Gastrocnemius medialis (tissue), 4 donors: ENCODE measurements around the gene USP2. TPM values are rescaled to one million over a fixed set of nuclear protein-coding genes. Genes with fewer than 3 reads are reported as not detected.
A peak's percentile ranks its signal among the peaks of the same experiment; 100 is the strongest.

Experiments used
- ATAC-seq, 2 donors: fragments of 150-250 bp; one replicate each; pipeline ENCODE4 v1.9.1; 2016
- DNase-seq, 2 donors: peaks; one replicate each; pipeline ENCODE4 v3.0.0-alpha.2; 2019
- H3K27ac ChIP-seq, 4 donors: fragments of 200-600 bp; sonication (generic); 1 replicate in 1 of 4; 2 replicates in 3 of 4; pipeline ENCODE4 v1.5.1; 2016 to 2018; ENCODE audit warnings: mild to moderate bottlenecking in 2 of 4, moderate library complexity in 1 of 4
- H3K27me3 ChIP-seq, 3 donors: fragments of 200-600 bp; sonication (generic) in 2 of 3; 1 replicate in 1 of 3; 2 replicates in 2 of 3; pipeline versions ENCODE4 v1.5.1 to v1.6.0; 2016 to 2019; ENCODE audit warnings: mild to moderate bottlenecking in 1 of 3, moderate library complexity in 1 of 3
- H3K36me3 ChIP-seq, 2 donors: fragments of 200-600 bp; sonication (generic) in 1 of 2; one replicate each; pipeline ENCODE4 v1.5.1; 2017 to 2018
- H3K4me1 ChIP-seq, 2 donors: fragments of 200-600 bp; sonication (generic) in 1 of 2; one replicate each; pipeline ENCODE4 v1.5.1; 2016 to 2017; ENCODE audit warnings: mild to moderate bottlenecking in 2 of 2
- H3K4me3 ChIP-seq, 4 donors: fragments of 200-600 bp; sonication (generic) in 3 of 4; 1 replicate in 1 of 4; 2 replicates in 3 of 4; pipeline ENCODE4 v1.5.1; 2016 to 2019; ENCODE audit warnings: mild to moderate bottlenecking in 2 of 4
- H3K9me3 ChIP-seq, 3 donors: fragments of 200-600 bp; sonication (generic) in 2 of 3; 1 replicate in 1 of 3; 2 replicates in 2 of 3; pipeline ENCODE4 v1.5.1; 2016 to 2019
- POLR2A ChIP-seq, 2 donors: fragments of 450-650 bp; IDR thresholded peaks; one replicate each; pipeline ENCODE4 v1.6.1; 2017; ENCODE audit warnings: antibody characterized with exemption in 2 of 2, mild to moderate bottlenecking in 2 of 2, moderate library complexity in 2 of 2
- in situ Hi-C, 4 donors: fragments of 200-750 bp; cut with MboI; loops; one replicate each; pipeline versions ENCODE4 v1.15.0 to v1.8.0; 2017; ENCODE audit warnings: low sequenced_read_pairs in 4 of 4
- intact Hi-C: fragments of 100-400 bp; cut with DNase I; formaldehyde crosslinking; loops from one replicate; pipeline ENCODE4 v1.15.1; 2023; ENCODE audit warnings: low total_unique reads
- total RNA-seq, 4 donors: library from RNA; depleted of rRNA; stranded (reverse); fragments of >200 nt; gene quantifications; one replicate each; pipeline versions ENCODE4 v1.1.0 to v1.2.3, GENCODE V29; 2016
- TF ChIP-seq, protein P1 (sequence below), 5 experiments: fragments of 450-650 bp in 3 of 5; fragments of 200-600 bp in 2 of 5; sonication (generic) in 2 of 5; IDR thresholded peaks in 4 of 5; conservative IDR thresholded peaks in 1 of 5; 1 replicate in 4 of 5; 2 replicates in 1 of 5; pipeline ENCODE4 v1.5.1; 2016 to 2019; ENCODE audit warnings: antibody characterized with exemption in 5 of 5, mild to moderate bottlenecking in 3 of 5, moderate library complexity in 3 of 5

USP2 gene
- total RNA-seq, 4 donors from 2014 or later = 19.4 to 105 (median 46.0) TPM

DNA sequence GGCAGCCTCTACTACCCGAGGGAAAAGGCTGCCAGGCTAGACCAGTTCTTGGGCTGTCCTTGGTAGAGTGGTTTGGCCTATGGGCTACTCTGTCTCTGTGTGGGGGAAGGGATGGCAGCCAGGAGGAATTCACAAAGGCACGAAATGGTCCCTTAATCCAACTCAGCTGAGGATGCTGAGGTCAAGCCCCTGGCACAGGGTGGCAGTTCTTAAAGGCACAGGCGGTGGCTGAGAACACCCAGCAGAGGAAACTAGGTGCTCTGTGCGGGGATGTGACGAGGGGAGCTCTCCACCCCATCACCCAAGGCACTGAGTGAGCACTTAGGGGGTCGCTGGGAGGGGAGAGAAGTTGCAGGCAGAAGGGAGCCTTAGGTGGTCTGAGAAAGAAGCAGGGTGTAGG lies 34.9 kb downstream of the USP2 start, which contains the start of gene MFRP:
MFRP (minus strand) TSS at position 101 of the 400 bp plus-strand sequence. CDS start 192 bp downstream, outside the sequence.
- Histone ChIP-seq H3K27me3 (no peaks in the 10 kb centered on the region), H3K36me3 (no peaks in the 10 kb centered on the region), H3K4me1 (peaks cover 2 to 6% of the 10 kb centered on the region in 2 donors), H3K9me3 (no peaks in the 10 kb centered on the region), H3K27ac (peak within 1 kb of the TSS in 2 of 4 donors; percentile 18 to 43), H3K4me3 (no peak within 1 kb of the TSS)
- intact Hi-C loops = no loop called here
- no peak for ATAC-seq
- DNase-seq = no peak
- TF ChIP-seq POLR2A (IDR thresholded peaks at IDR 0.05) = no peak
- TF ChIP-seq, protein P1, sequence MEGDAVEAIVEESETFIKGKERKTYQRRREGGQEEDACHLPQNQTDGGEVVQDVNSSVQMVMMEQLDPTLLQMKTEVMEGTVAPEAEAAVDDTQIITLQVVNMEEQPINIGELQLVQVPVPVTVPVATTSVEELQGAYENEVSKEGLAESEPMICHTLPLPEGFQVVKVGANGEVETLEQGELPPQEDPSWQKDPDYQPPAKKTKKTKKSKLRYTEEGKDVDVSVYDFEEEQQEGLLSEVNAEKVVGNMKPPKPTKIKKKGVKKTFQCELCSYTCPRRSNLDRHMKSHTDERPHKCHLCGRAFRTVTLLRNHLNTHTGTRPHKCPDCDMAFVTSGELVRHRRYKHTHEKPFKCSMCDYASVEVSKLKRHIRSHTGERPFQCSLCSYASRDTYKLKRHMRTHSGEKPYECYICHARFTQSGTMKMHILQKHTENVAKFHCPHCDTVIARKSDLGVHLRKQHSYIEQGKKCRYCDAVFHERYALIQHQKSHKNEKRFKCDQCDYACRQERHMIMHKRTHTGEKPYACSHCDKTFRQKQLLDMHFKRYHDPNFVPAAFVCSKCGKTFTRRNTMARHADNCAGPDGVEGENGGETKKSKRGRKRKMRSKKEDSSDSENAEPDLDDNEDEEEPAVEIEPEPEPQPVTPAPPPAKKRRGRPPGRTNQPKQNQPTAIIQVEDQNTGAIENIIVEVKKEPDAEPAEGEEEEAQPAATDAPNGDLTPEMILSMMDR (IDR thresholded peaks at IDR 0.05 in 4 of 5, conservative IDR thresholded peaks at IDR 0.05 in 1 of 5) = no peak
- in situ Hi-C loops = no loop called here

DNA sequence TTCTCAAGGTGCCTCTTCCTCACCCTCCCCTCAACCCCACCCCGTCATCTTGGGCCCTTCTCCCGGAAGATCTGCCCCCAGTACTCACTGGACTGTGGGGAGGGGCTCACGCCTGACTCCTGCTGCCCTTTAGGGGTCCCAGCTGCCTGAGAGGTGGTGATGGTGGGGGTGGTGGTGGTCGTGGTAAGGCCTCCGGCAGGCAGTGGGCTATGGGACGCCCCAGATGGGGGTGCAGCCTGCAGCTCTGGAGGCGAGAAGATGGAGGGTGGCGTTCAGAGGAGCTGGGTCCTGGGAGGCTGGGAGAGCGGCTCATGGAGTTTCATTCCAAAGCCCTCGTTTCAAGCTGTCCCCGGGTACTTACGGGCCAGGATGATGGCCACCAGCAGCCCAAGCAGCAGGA lies 35.8 kb downstream of the USP2 start:
- in situ Hi-C loops (no loop called here), intact Hi-C loops (no loop called here)
- TF ChIP-seq, protein P1 (IDR thresholded peaks at IDR 0.05 in 4 of 5, conservative IDR thresholded peaks at IDR 0.05 in 1 of 5) = no peak
- TF ChIP-seq POLR2A (IDR thresholded peaks at IDR 0.05) = no peak
- Histone ChIP-seq H3K4me1 (peaks cover 11% of the 10 kb centered on the region in 2 donors), H3K27ac (no peak overlapping the region), H3K36me3 (no peaks in the 10 kb centered on the region), H3K27me3 (peaks cover 3 to 6% (median 4%) of the 10 kb centered on the region in 3 donors), H3K9me3 (no peaks in the 10 kb centered on the region), H3K4me3 (no peak overlapping the region)
- ATAC-seq = no peak
- DNase-seq = peak in 1 of 2 donors; percentile 7

DNA sequence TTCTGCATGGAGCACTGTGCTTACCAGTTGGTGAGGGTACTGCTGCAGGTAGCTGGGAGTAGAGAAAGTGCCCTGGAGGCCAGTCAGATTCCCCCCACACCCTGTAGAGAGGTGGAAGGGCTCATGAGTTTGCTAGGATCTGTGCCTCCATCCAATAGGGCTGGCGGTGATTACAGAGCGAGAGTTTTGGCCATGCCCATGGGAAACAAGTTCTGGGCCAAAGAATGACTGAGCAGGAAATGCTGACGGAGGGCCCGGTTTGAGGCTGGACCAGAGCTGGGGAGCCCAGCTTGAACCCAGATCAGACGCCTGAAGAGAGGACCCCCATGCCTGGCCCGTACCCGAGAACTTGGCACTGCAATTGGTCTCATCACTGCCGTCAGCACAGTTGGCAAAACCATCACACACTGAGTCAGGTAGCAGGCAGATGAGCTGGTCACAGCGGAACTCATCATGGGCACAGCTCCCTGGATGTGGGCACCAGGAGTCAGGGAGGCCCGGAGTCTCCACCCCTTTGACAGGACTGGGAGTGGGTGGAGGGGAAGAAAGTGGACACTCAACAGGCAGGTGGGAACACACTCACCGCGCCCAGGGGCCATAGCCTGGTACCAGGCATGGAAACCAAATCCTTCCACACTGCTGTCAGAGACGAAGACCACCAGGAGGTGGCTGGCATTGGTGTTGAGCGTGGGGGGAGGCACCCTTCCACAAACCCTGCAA lies 37.0 kb downstream of the USP2 start:
- DNase-seq (peak in 1 of 2 donors; percentile 11), ATAC-seq (no peak)
- peaks cover 15 to 20% of the 10 kb centered on the region in 2 donors for H3K4me1 ChIP-seq
- intact Hi-C loops = loop anchor here (5.0 kb wide), 1 partner anchor 128 kb away; no protein-coding TSS in a partner anchor
- H3K36me3 ChIP-seq = no peaks in the 10 kb centered on the region
- no peak overlapping the region for H3K4me3 ChIP-seq
- no peak for TF ChIP-seq POLR2A (IDR thresholded peaks at IDR 0.05)
- TF ChIP-seq, protein P1 (IDR thresholded peaks at IDR 0.05 in 4 of 5, conservative IDR thresholded peaks at IDR 0.05 in 1 of 5) = no peak
- no peaks in the 10 kb centered on the region for H3K9me3 ChIP-seq
- H3K27me3 ChIP-seq = peaks cover 5 to 11% (median 8%) of the 10 kb centered on the region in 3 donors
- no peak overlapping the region for H3K27ac ChIP-seq
- in situ Hi-C loops = no loop called here

DNA sequence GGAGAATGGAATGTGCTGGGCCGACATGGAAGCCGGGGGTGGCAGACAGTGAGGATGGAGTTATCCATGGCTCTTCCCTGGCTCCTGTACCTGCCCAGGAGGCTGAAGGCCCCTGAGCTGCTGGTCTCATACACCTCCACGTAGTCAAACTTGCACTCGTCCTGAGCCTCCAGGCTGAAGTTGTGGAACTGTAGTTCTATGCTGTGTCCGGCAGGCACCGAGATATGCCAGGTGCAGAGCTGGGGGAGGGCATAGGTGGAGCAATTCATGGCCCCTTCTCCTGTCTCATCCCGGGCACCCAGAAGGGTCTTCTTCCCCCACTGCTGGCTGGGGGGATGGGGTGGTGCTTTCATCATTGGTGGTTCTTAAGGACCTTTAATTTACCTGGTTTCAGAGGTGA lies 37.8 kb downstream of the USP2 start:
- in situ Hi-C loops = no loop called here
- no peaks in the 10 kb centered on the region for H3K9me3 ChIP-seq
- TF ChIP-seq, protein P1 (IDR thresholded peaks at IDR 0.05 in 4 of 5, conservative IDR thresholded peaks at IDR 0.05 in 1 of 5) = no peak
- no peak for TF ChIP-seq POLR2A (IDR thresholded peaks at IDR 0.05)
- no peak overlapping the region for H3K4me3 ChIP-seq
- H3K27ac ChIP-seq = no peak overlapping the region
- DNase-seq (no peak), ATAC-seq (no peak)
- H3K4me1 ChIP-seq = peaks cover 22 to 28% of the 10 kb centered on the region in 2 donors
- no peaks in the 10 kb centered on the region for H3K36me3 ChIP-seq
- intact Hi-C loops = loop anchor here (5.0 kb wide), 1 partner anchor 129 kb away; no protein-coding TSS in a partner anchor
- H3K27me3 ChIP-seq = peaks cover 5 to 11% (median 8%) of the 10 kb centered on the region in 3 donors
